Measurements from ENCODE around the gene EEF1AKMT3. TPM values are rescaled to one million over a fixed set of nuclear protein-coding genes. Genes with fewer than 3 reads are reported as not detected.
"Not testable (repeated sequence)": the region's sequence is repeated elsewhere in the genome, so short reads cannot be mapped to it uniquely, and the experiment has no call there.

The EEF1AKMT3 gene
- total RNA-seq, 1 donor from 2014 or later = 6.1 TPM

DNA sequence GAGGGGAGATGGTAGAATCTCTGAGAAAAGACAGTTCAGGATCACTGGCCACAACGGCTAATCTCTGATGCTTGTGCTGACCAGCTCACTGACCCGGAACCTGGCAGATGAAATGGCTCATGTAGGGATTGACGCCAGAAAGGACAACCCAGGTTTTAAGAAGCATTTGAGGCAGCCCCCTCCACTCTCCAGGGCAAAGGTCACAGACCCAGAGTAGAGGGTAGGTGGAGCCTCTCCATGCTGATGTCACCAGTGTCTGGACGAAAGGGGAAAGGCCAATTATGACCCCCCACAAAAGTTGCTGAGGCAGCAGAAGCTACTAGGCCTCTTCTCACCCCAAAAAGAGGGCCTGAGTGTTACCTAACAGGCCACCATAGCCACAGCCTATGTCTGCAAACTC lies 1.7 kb upstream of the EEF1AKMT3 start:
- DNase-seq = no peak
- peaks cover 7% of the 10 kb centered on the region for H3K27me3 Mint-ChIP-seq
- peaks cover 38% of the 10 kb centered on the region for H3K36me3 Mint-ChIP-seq (ENCODE audit: low read depth)
- H3K27ac Mint-ChIP-seq = peak overlapping the region; percentile 43
- H3K9me3 Mint-ChIP-seq = no peaks in the 10 kb centered on the region
- intact Hi-C loops (cut with micrococcal nuclease) = no loop called here
- H3K4me1 Mint-ChIP-seq = peaks cover 26% of the 10 kb centered on the region
- peak overlapping the region; percentile 97 for H3K4me3 Mint-ChIP-seq

DNA sequence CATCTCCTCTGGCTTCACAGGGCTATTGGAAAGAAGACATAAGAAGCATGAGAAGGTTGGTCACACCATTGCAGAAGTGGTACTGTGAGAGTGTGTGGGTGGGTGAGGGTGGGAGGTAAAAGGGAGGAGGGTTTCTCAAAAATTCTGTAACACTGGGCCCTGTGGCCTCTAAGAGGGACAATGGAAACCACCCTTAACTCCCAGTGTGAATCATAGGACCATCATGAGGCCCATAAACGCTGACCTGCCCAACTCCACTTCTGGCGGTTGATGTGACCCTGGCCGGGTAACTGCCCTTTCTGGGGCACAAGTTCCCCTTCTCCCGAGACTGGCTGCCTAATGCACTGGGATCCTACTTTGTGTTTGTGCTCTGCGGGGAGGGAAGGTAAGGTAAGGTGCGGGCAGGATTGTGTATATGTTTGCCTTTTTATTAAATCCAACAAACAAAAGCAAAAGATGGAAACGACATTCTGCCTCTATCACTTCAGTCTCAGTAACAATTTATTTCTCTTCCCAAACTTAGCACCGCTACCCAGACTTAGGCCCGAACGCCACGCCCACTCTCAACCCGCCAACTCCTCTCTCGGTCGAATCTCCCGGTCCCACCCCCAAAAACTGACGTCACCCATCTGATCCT lies 1.1 kb upstream of the EEF1AKMT3 start:
- Mint-ChIP-seq H3K36me3 (ENCODE audit: low read depth) (peaks cover 45% of the 10 kb centered on the region), H3K4me3 (peak overlapping the region; percentile 97), H3K27ac (peak overlapping the region; percentile 99), H3K27me3 (peaks cover 4% of the 10 kb centered on the region), H3K9me3 (no peaks in the 10 kb centered on the region), H3K4me1 (peaks cover 26% of the 10 kb centered on the region)
- intact Hi-C loops (cut with micrococcal nuclease) = no loop called here
- DNase-seq = peak; percentile 96

DNA sequence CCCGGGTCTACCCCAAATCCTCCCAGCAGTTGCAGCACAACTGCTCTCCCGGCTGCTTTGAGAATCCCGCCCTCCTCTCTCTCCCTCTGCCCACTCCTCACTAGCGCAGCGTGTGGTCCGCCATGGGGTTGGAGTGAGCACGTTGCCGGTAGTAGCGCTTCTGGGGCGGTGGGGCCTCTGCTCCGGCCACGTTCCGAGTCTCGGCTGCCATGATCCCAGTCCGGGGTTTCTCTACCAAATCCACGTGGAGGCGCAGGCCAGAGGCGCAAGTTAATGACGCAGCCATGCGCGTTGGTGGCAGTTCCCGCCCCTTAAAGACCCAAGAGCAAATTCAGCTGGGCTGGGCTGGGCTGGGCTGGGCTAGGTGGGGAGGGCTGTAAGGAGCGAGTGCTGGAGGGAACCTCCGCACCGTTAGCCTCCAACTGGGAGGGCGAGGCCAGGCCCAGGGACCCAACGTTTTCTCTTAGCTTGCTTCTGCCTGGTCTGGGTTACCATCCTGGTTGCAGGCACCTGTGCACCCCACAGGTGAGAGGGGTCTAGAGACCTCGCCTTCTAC lies 463 bp upstream of the EEF1AKMT3 start, which contains the start of gene METTL1:
Gene METTL1, minus strand, starts transcription at position 233 of the 556 bp plus-strand sequence. Its CDS starts 22 bp downstream, at position 211.
- peak; percentile 98 for DNase-seq
- H3K27me3 Mint-ChIP-seq = no peaks in the 10 kb centered on the region
- peaks cover 47% of the 10 kb centered on the region for H3K36me3 Mint-ChIP-seq (ENCODE audit: low read depth)
- intact Hi-C loops (cut with micrococcal nuclease) = loop anchor here (1.0 to 2.0 kb wide), 3 partner anchors 10 to 75 kb away; partner anchors contain the start of genes CDK4, CTDSP2 and TSFM
- H3K27ac Mint-ChIP-seq = peak within 1 kb of the TSS; percentile 99
- H3K4me1 Mint-ChIP-seq = peaks cover 20% of the 10 kb centered on the region
- H3K9me3 Mint-ChIP-seq = no peaks in the 10 kb centered on the region
- H3K4me3 Mint-ChIP-seq = peak within 1 kb of the TSS; percentile 97

DNA sequence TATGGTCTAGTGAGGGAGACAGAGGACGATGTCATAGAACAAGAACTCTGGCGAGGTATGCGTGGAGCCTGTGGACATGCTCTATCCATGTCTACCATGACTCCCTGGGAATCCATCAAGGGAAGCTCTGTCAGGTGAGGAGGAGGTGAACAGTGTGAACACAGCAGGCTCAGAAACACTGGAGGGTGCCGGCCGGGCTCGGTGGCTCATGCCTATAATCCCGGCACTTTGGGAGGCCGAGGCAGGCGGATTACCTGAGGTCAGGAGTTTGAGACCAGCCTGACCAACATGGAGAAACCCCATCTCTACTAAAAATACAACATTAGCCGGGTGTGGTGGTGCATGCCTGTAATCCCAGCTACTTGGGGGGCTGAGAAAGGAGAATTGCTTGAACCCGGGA lies 2.2 kb downstream of the EEF1AKMT3 start:
- H3K4me3 Mint-ChIP-seq; H3K9me3 Mint-ChIP-seq; DNase-seq; intact Hi-C loops (cut with micrococcal nuclease); H3K27ac Mint-ChIP-seq; H3K27me3 Mint-ChIP-seq: not testable (repeated sequence)
- Mint-ChIP-seq H3K4me1 (peaks cover 19% of the 10 kb centered on the region), H3K36me3 (ENCODE audit: low read depth) (peaks cover 36% of the 10 kb centered on the region)

DNA sequence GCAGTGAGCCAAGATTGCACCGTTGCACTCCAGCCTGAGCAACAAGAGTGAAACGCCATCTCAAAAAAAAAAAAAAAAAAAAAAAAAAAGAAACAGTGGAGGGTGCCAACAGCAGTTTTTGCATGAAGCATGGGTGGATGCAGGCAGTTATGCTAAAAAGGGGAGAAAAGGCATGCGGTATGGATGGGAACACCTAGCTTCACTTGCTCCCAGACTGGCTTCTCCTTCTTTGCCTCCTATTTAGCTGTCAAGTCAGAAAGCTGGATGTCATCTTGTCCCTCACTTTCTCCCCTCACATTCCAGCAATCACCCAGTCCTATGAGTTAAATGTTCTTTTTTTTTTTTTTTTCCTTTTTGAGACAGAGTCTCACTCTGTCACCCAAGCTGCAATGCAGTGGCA lies 2.6 kb downstream of the EEF1AKMT3 start:
- Mint-ChIP-seq H3K4me3 (no peak overlapping the region), H3K36me3 (ENCODE audit: low read depth) (peaks cover 32% of the 10 kb centered on the region), H3K9me3 (no peaks in the 10 kb centered on the region), H3K27me3 (no peaks in the 10 kb centered on the region), H3K4me1 (peaks cover 16% of the 10 kb centered on the region), H3K27ac (no peak overlapping the region)
- DNase-seq = no peak
- intact Hi-C loops (cut with micrococcal nuclease) = no loop called here

DNA sequence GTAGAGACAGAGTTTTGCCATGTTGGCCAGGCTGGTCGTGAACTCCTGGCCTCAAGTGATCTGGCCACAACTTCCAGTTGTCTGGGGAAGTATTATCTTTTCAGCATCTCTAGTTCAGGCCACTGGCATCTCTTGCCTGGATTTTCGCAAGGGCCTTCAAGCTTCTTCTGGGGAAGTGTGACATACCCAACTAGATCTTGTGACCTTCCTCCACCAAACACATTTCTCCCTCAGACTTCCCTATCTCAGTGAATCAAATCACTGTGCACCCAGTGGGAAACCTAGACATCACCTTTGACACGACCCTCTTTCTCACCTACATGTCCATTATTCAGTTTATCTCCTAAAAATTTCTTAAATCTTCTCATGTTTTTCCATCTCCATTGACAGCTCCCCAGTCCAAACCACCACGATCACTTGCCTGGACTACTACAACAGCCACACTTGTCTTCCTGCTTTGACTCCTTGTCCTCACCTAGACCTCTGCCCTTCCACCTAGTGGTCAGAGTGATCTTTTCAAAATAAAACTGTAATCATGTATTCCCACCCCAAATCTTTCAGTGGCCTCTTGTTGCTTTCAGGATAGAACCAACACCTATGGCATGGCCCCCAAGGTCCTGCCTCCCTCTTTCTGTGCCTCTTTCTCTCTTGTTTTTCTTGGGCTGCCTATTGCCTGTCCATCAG lies 3.3 kb downstream of the EEF1AKMT3 start:
- H3K4me1 Mint-ChIP-seq = peaks cover 16% of the 10 kb centered on the region
- no peak overlapping the region for H3K27ac Mint-ChIP-seq
- no peak for DNase-seq
- peaks cover 26% of the 10 kb centered on the region for H3K36me3 Mint-ChIP-seq (ENCODE audit: low read depth)
- no peak overlapping the region for H3K4me3 Mint-ChIP-seq
- intact Hi-C loops (cut with micrococcal nuclease) = no loop called here
- no peaks in the 10 kb centered on the region for H3K9me3 Mint-ChIP-seq
- H3K27me3 Mint-ChIP-seq = no peaks in the 10 kb centered on the region

DNA sequence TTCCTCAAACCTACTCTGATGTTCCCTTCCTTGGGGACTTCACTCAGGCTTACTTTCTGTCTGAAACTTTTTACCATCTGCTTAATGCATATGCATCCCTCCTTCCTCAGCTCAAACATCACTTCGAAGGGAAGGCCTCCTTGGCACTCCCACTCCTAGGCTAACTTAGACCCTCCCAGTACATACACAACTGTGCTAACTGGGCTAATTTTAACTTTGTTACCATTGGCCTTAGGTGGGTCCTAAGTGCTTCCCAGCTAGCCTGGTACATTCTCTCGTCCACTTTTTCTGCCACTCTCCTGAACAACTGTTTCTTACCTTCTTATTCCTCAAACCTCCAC lies 3.8 kb downstream of the EEF1AKMT3 start:
- intact Hi-C loops (cut with micrococcal nuclease) = no loop called here
- peaks cover 23% of the 10 kb centered on the region for H3K36me3 Mint-ChIP-seq (ENCODE audit: low read depth)
- H3K27me3 Mint-ChIP-seq = no peaks in the 10 kb centered on the region
- no peaks in the 10 kb centered on the region for H3K9me3 Mint-ChIP-seq
- DNase-seq = no peak
- H3K27ac Mint-ChIP-seq = no peak overlapping the region
- peaks cover 18% of the 10 kb centered on the region for H3K4me1 Mint-ChIP-seq
- H3K4me3 Mint-ChIP-seq = no peak overlapping the region

DNA sequence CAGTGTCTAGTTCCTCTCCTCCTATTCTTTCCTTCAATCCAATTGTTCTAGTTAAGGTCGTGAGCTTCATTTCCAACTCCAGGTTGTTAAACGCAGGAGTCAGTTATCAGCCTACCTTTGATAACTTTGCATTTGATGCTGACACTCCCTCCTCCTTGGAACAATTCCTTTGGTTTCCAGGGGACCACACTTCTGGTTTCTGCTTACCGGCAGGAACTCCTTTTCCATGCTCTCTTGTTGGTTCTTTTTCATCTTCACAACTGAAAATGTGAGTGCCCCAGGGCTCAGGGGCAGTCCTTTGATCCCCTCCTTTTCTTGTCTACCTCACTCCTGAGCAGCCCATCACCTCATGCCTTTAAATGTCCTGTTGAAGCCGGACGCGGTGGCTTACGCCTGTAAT lies 5.0 kb downstream of the EEF1AKMT3 start:
- H3K36me3 Mint-ChIP-seq (ENCODE audit: low read depth) = peaks cover 21% of the 10 kb centered on the region
- DNase-seq = no peak
- H3K4me3 Mint-ChIP-seq = no peak overlapping the region
- H3K27me3 Mint-ChIP-seq = no peaks in the 10 kb centered on the region
- H3K27ac Mint-ChIP-seq = no peak overlapping the region
- peaks cover 24% of the 10 kb centered on the region for H3K4me1 Mint-ChIP-seq
- no peaks in the 10 kb centered on the region for H3K9me3 Mint-ChIP-seq
- intact Hi-C loops (cut with micrococcal nuclease) = no loop called here

DNA sequence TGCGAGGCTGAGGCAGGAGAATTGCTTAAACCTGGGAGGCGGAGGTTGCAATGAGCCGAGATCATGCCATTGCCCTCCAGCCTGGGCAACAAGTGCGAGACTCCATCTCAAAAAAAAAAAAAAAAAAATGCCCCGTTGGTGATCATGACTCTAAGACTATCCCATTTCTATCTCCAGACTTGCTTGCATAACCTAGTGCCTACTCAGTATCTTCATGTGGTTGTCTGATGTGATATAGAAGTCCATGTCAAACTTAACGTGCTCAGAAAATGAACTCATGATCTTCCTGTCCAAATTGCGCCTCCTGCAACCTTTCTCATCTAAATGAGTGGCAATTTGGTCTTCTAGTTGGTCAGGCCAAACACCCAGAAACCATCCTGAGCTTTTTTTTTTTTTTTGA lies 5.5 kb downstream of the EEF1AKMT3 start:
- Mint-ChIP-seq H3K27me3 (no peaks in the 10 kb centered on the region), H3K36me3 (ENCODE audit: low read depth) (peaks cover 26% of the 10 kb centered on the region), H3K4me1 (peaks cover 24% of the 10 kb centered on the region), H3K4me3 (no peak overlapping the region), H3K9me3 (no peaks in the 10 kb centered on the region), H3K27ac (no peak overlapping the region)
- DNase-seq = no peak
- intact Hi-C loops (cut with micrococcal nuclease) = no loop called here

DNA sequence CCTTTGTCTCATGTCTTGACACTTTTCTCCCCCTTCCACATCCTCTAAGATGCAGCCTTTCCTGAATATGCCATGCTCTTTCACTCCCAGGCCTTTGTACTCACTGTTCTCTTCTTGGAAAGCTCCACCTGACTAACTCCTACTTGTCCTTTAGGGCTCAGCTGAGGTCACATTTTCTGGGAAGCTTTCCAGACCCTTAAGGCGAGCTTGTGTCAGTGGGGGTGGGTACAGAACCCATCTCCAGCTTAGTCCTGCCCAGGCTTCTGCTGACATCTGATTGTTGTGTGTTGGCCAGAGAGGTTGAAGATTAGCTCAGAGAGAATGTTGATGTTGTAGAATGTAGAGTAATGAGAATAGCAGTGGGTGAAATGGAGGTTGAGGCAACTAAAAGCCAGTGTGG lies 7.3 kb downstream of the EEF1AKMT3 start:
- Mint-ChIP-seq H3K36me3 (ENCODE audit: low read depth) (peaks cover 30% of the 10 kb centered on the region), H3K9me3 (no peaks in the 10 kb centered on the region), H3K27me3 (no peaks in the 10 kb centered on the region), H3K4me3 (no peak overlapping the region), H3K27ac (no peak overlapping the region), H3K4me1 (peaks cover 28% of the 10 kb centered on the region)
- DNase-seq = no peak
- intact Hi-C loops (cut with micrococcal nuclease) = no loop called here

DNA sequence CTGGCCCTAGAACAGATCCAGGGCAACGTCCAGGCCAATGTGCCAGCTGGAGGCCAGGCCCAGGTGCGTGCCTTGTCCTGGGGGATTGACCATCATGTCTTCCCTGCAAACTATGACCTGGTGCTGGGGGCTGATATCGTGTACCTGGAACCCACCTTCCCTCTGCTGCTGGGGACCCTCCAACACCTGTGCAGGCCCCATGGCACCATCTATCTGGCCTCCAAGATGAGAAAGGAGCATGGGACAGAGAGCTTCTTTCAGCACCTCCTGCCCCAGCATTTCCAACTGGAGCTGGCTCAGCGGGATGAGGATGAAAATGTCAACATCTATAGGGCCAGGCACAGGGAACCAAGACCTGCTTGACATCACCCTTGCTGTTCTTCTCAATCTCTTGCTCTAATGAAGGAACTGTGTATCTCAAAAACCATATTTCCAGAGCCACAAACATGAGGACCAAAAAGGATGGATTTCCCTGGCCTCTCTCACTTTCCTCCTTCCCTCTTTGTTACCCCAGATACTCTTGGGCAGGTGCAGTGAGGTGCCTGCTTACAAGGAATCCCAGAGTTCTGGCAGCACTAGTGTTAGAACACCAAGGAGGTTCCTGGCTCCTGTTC lies 8.0 kb downstream of the EEF1AKMT3 start:
- Mint-ChIP-seq H3K9me3 (no peaks in the 10 kb centered on the region), H3K27me3 (no peaks in the 10 kb centered on the region), H3K27ac (no peak overlapping the region), H3K4me1 (peaks cover 28% of the 10 kb centered on the region), H3K36me3 (ENCODE audit: low read depth) (peaks cover 30% of the 10 kb centered on the region), H3K4me3 (no peak overlapping the region)
- DNase-seq = no peak
- intact Hi-C loops (cut with micrococcal nuclease) = no loop called here

DNA sequence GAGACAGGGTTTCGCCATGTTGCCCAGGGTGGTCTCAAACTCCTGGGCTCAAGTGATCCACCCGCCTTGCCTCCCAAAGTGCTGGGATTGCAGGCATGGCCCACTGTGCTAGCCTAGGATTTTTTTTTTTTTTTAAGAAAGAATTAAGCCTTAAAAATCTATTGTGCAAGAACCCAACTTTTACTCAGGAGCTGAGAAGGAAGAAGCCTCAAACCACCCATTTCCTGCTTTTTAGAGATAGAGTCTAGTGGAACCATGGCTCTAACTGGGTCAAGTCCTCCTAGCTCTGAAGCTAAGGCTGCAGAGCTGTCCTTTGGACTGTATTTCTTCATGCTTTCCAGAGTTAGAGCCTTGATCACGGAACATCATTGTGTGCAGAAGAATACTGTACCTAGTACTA lies 8.8 kb downstream of the EEF1AKMT3 start:
- no peak for DNase-seq
- H3K36me3 Mint-ChIP-seq (ENCODE audit: low read depth) = peaks cover 26% of the 10 kb centered on the region

DNA sequence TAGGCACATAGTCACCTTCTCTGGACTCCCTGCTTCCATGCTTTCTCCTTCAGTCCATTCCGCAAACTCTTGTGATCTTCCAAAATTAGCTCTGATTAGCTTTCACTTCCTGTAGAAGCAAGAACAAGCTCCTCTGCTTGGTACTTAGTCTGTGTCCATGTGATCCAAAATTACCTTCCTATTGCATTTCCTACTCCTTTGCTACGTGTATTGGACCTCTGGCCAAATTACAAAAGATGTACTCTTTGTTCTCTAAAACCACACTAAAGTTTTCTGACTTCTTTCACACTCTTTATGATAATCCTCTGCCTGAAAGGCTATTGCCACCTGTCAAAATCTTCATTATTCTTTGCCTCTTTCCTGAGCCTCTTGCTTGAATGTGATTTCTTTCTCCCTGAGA lies 9.4 kb downstream of the EEF1AKMT3 start:
- H3K27ac Mint-ChIP-seq = peak overlapping the region; percentile 99
- no peaks in the 10 kb centered on the region for H3K9me3 Mint-ChIP-seq
- no peaks in the 10 kb centered on the region for H3K27me3 Mint-ChIP-seq
- no peak for DNase-seq
- peaks cover 29% of the 10 kb centered on the region for H3K36me3 Mint-ChIP-seq (ENCODE audit: low read depth)
- intact Hi-C loops (cut with micrococcal nuclease) = loop anchor here (1.0 to 2.0 kb wide), 3 partner anchors 10 to 117 kb away; partner anchors contain the start of genes CTDSP2, EEF1AKMT3 and METTL1
- peak overlapping the region; percentile 99 for H3K4me3 Mint-ChIP-seq
- H3K4me1 Mint-ChIP-seq = peaks cover 30% of the 10 kb centered on the region

More for the DNA sequence above, 8.8 kb downstream of the EEF1AKMT3 start:
- no peak overlapping the region for H3K4me3 Mint-ChIP-seq
- intact Hi-C loops (cut with micrococcal nuclease) = no loop called here
- peak overlapping the region; percentile 99 for H3K27ac Mint-ChIP-seq
- H3K4me1 Mint-ChIP-seq = peaks cover 26% of the 10 kb centered on the region
- H3K27me3 Mint-ChIP-seq = no peaks in the 10 kb centered on the region
- H3K9me3 Mint-ChIP-seq = no peaks in the 10 kb centered on the region

DNA sequence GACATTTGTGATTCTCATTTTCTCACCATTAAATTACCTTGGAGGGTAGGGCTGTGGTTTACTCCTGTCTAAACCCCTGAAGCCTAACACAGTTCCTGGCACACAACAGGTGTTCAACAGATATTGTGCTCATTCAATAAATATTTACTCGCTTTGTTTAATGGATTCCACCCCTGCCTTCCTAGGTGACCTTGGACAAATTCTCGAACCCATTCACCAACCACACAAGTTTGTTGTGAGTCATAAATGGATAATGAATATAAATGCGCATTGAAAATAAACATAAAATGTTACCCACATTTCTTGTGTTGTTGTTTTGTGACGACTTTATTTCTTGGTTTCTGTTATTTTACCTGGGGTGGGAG lies 9.8 kb downstream of the EEF1AKMT3 start:
- peak overlapping the region; percentile 99 for H3K27ac Mint-ChIP-seq
- peaks cover 30% of the 10 kb centered on the region for H3K4me1 Mint-ChIP-seq
- H3K27me3 Mint-ChIP-seq = no peaks in the 10 kb centered on the region
- H3K4me3 Mint-ChIP-seq = peak overlapping the region; percentile 99
- peaks cover 28% of the 10 kb centered on the region for H3K36me3 Mint-ChIP-seq (ENCODE audit: low read depth)
- H3K9me3 Mint-ChIP-seq = no peaks in the 10 kb centered on the region
- no peak for DNase-seq
- intact Hi-C loops (cut with micrococcal nuclease) = loop anchor here (1.0 to 2.0 kb wide), 3 partner anchors 10 to 117 kb away; partner anchors contain the start of genes CTDSP2, EEF1AKMT3 and METTL1
